NCI-H345 (cell line): Measurements from ENCODE around the gene VPS39.

Experiments used
- DNase-seq: peaks from one replicate; lab custom pipeline; 2025; lab: John Stamatoyannopoulos, UW

VPS39 gene

DNA sequence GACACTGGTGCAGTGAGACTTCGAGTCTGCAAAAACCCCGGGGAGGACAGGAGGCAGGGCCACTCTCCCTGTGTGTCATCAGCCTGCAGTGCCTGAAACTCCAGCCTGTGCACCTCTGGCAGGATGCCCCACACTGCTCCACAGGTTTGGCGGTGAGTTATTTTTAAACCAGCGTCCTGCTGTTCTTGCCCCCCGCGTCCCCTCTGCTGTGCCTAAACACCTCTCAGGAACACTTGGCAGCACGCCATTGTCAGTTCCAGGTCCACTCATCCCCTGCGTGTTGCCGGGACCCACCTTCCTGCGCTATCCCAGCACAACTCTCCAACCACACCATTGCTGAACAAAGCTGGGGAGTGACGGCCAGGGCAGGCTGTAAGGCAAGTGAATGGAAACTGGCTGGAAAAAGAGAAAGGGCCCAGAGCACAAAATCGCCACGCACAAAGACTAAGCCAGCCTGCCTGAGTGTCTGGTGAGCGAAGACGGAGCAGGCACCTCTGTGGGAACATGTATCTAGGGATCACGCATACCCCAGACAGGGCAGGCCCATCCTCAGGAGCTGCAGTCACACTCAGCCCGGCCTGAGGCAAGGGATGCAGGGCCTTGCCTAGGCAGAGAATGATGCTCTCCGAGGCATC is 48.6 kb downstream of the VPS39 start:
- peak; percentile 86 for DNase-seq

- no peak for DNase-seq
Observed at GRCh38 chr15:42158941-42159340, 49.2 kb downstream of the VPS39 start.

DNA sequence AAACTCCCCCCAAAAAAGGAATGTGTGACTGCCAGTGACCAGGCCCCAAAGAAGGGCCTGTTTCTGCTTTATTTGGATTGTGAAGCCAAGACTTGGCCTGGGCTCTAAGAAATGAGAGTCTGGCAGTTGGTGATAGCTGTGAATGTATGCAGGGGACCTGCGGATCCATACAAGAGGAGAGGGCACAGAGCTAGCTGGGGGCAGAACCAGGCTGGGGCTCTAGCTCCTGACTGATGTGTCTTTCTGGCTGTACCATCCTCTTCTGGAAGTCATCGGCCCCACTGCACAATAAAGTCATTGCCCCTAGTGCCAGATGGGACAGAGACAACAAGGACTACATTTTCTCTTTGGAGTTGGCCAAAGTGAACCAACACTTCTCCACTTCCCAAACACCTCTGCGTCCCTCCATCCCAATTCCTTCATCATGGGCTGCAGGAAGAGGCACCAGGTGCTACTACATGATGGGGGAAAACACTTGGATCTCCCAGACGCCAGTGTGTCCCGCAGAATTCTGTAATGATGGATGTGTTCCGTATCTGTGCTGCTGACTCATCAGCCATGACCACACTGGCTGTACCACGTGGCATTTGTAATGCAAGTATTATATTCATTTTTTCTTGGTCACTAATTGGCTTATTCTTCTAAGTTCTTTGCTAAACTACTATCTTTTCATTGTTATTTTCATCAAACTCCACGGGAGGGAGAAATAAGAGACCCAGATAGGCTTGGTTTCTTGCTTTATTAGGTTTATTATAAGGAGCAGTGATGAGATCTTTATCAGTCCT is 49.9 kb downstream of the VPS39 start:
- no peak for DNase-seq

GRCh38 chr15:42157381-42157780 is 50.7 kb downstream of the VPS39 start:
- DNase-seq: no peak

- no peak for DNase-seq
Observed at GRCh38 chr15:42156243-42156922, 51.7 kb downstream of the VPS39 start, which contains the start of gene PLA2G4F. TSS of gene PLA2G4F (minus strand) at chr15:42156636. CDS start at chr15:42156549, 87 bp downstream.

DNA sequence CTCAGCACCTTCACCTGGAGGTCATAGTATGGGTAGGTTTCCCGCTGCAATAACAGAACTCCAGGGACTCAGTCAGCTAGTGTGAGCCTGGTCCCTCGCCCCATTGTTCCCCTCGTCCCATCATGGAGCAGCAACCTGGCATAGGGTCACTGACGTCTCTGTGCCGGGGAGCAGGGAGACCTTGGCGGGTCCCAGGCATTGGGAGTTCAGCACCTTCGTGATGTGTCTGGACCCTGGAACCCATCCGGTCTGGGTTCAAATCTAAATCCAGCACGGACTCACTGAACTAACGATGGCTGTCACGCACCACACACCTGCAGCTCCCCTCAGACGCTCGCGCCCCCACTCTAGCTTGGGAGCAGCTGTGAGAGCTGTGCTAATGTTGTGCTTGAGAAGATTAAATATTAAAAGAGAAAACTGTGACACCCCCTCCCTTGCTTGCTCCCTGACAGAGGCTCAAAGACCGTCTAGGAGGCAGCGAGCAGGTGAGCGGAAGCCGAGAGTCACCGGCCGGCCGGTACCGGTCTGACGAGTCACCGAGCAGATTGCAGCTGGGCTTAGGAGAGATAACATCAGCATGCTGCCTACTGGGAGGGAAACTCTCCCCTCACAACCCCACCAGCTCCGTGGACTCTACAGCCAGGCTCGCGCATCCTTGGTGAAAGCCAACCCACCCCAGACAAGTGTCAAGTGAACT is 52.4 kb downstream of the VPS39 start:
- DNase-seq: no peak

GRCh38 chr15:42154956-42155355 is 53.1 kb downstream of the VPS39 start:
- DNase-seq: no peak

GRCh38 chr15:42154212-42154941 is 53.7 kb downstream of the VPS39 start:
- DNase-seq: no peak

GRCh38 chr15:42153874-42154211 is 54.3 kb downstream of the VPS39 start:
- no peak for DNase-seq

DNA sequence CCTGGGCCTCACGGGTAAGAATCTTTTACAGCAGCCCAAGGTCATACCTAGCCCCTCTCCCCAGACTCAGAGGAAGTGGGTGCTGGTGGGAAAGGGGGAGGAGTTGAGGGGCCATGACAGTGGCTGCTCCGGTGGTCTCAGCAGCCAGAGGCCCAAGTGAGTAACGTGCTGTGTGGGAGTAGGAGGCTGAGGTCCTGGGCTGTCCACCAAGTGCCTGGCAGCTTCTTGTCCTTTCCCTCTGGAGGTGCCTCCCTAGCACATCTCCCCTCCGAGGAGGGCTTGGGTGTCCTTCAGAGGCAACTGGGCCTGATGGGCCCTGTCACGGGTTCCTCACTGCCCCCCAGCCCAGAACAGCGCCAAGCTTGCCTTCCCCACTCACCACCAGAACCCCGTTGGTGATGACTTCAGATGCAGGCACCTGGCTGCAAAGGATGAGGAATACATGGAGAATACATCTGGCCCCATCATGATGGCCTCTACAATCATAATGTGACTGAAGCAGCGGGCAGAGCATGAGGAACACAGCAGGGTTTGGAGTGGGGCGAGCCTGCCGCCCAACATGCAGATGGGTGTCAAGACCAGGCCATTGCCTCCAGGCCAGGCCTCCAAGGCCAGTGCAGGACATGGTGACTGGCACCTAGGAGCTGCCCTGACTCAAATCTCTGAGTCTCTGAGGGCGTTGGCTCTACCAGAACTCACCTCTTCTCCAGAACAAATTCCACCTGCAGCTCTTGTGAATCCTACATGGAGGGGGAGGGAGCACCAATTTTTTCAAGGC is 55.0 kb downstream of the VPS39 start:
- DNase-seq: no peak

DNA sequence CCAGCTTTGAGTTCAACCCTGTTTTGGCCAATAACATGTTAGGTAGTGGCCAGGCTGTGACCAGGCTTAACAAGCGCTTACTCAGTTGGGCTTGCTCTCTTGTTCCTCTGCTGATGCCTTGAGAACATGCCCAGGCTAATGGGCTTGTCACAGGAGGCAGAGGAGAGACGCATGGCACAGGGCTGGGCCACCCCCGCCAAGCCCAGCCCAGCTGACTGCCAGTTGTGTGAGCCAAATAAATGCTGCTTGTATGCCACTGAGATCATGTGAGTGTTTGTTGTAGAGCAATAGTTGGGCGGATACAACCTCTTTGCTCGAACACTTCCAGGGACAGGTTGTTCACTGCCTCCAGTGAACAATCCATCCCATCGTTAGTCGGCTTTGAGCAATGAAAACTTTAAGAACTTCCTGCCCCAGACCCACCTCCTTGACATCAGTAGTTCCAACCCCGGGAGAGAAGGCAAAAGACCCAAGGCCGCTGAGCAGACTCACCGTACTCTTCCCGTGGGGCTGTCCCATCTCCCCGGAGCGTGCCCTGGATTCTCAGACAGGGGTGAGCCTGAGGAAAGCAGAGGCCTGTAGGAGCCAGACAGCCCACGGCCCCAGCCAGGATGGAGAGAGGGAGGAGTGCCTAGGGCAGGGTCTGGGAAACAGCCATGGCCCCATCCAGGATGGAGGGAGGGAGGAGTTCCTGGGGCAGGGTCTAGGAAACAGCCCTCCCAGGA is 55.7 kb downstream of the VPS39 start:
- no peak for DNase-seq

DNA sequence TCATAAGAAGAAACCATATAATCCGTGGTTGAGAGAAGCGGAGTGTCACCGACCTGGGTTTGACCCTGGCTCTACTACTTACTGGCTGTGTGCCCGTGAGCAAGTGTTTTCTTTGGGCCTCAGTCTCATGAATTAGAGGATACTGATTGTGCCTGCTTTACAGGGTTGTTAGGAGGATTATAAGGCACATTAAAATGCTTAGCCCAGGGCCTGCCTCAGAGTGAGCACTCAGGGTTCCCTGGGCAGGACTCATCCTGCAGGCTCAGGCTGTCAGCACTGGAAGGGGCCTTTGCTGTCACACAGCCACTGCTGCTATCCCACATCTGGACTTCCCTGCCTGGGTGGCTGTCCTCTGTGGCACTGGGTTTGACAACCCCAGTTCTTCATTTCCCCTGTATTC is 56.4 kb downstream of the VPS39 start:
- DNase-seq: no peak

- no peak for DNase-seq
Observed at GRCh38 chr15:42151141-42151561, 57.0 kb downstream of the VPS39 start.

DNA sequence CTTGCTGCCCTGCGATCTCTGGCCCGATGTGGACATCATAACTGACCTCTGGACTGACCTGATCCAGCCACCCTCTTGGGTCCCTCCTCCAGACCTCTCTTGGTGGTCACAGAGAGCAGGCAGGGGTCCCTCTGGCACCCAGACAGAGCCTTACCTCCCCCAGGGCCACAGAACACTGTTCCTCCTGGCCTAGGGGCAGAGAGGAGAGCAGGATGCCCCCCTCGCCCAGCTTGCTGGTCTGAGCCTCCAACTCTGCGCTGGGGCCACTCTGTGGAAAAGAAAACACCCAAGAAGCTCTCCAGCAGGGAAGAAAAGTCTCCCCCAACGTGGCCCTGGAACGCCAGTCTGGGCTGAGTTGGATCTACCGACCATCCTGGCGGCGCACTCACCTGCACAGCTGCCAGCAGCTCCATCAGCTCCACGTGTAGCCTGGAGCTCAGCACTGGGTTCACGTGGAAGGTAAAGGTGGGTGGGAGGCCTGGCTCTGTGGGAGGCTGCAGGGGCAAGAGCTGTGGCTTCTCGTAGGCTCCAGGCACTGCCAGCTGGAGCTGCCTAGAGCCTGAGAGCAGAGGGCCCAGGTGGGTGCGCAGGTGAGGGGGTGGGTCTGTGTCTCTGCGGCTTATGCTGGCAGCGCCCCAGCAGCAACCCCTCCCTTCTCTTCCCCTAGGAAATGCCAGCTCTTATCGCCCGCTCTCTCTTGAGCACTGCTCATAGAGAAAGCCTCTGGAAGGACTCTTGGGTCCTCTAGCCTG is 57.7 kb downstream of the VPS39 start:
- no peak for DNase-seq

DNA sequence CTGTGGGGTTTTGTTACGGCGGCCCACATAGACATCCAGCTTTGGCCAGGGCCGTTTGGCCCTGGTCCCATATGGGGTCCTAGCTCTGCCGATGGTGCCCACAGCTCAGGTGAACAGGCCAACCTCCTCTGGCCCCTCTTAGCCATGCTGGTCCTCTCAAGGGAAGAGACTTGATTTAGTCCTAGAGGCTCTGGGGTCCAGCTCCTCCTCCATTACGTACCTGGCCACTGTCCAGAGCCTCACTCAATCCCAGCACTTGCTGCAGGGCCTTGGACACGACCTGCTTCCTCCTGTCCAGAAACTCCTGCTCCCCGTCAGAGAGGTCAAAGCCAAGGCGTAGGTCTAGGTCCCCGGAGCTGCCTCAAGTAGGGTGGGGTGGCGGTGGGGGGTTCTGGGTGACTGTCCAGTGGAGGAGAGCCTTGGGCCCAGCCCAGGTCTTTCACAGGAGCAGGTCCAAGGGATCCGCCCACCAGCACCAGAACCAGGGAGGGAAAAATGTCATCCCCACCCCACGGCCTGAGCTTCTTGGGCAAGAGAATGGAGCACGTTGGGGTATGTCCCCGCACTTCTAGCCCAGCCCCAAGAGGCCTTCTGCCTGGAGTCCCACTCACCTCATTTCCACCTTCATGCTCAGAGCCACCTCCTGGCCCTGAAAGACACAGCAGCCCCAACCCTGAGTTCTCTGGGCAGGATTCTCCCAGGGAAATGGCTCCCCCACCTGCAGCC is 58.4 kb downstream of the VPS39 start:
- DNase-seq: no peak

DNA sequence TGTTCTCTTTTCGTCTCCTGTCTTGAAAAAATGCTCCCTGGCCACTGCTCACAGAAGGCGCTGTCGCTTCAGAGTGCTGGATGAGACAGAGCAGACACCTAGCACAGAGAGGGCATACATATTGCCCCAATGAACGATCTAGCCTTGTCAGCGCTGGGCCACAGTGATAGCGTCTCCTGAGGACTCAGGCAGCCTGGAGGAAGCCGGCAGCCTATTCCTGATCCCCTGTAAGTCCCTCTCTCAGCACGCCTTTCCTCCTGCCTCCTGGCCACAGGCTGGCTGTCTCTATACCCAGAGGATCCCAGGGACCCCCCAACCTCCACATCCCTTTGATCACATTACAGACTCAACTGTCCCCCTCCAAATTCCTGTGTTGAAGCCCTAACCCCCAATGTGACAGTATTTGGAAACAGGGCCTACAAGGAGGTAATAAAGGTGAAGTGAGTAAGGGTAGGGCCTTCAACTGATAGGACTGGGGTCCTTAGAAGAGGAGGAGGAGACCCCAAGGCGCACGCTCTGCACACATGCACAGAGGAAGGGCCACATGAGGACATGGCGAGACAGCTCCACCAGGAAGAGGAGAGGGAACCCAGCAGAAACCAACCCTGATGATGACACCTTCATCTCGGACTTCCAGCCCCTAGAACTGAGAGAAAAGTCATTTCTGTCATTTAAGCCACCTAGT is 59.2 kb downstream of the VPS39 start:
- DNase-seq: no peak

- no peak for DNase-seq
Observed at GRCh38 chr15:42147431-42147735, 60.7 kb downstream of the VPS39 start.
